G401 (cell line): Measurements from ENCODE around the gene LMO1. TPM values are rescaled to one million over a fixed set of nuclear protein-coding genes. Genes with fewer than 3 reads are reported as not detected.
A peak's percentile ranks its signal among the peaks of the same experiment; 100 is the strongest.

ENCODE experiments used
- DNase-seq: peaks from one replicate; pipeline ENCODE4 v3.0.0-alpha.2; 2015; ENCODE audit warnings: low spot score
- in situ Hi-C: cut with HindIII; loops from 2 replicates; pipeline ENCODE4 v1.10.0; 2016; ENCODE audit warnings: low sequenced_read_pairs, mixed read lengths
- total RNA-seq: library from RNA; depleted of rRNA; stranded (reverse); fragments of >200 nt; shearing (Covaris generic); gene quantifications from 2 replicates; pipeline ENCODE4 v1.2.3, GENCODE V29; 2014; rRNA removed

LMO1 gene
- total RNA-seq, 1 experiment from 2014 or later: not detected

- DNase-seq: no peak
Observed at GRCh38 chr11:8192896-8193209, 70.8 kb downstream of the LMO1 start.

GRCh38 chr11:8192016-8192895 lies 71.4 kb downstream of the LMO1 start:
- in situ Hi-C loops: no loop called here
- peak; percentile 79 for DNase-seq

More at GRCh38 chr11:8192896-8193209, 70.8 kb downstream of the LMO1 start:
- in situ Hi-C loops: no loop called here

DNA sequence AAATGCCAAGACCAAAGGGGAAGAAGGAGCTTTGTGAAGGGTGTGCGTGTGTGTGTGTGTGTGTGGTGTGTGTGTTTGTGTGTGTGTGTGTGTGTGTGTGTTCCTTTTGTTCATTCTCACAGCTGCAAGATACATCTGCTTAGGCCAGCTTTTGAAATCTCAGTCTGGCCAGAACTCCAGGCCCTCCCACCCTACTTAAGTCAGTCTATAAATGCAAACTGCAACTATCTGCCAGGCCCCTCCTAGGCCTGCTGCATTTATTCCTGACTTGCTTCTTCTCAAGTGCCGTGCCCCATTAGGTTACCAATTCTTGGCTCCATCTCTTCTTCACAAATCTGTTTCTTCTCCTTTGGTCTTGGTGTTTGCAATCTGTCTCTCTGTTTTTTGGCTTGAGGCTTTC lies 73.2 kb downstream of the LMO1 start:
- no peak for DNase-seq
- in situ Hi-C loops: no loop called here

DNA sequence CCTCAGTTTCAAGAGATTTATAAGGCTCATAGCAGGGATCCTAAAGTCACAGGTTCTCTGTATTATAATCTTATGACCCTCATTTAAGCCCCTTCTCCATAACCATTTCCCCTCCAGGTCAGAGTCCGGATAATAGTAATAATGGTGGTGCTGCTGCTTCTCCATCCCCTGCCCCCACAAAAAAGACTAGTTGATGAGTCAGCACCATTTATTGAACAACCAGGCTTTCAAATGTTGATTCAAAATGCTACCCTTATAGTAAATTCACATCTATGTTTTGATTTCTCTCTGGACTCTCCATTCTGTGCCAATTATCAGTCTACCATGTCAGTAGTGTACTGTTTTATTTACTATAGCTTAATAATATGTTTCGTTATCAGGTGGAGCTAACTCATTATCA lies 77.2 kb downstream of the LMO1 start:
- in situ Hi-C loops: no loop called here
- no peak for DNase-seq

GRCh38 chr11:8183111-8183510 lies 80.6 kb downstream of the LMO1 start:
- no peak for DNase-seq
- in situ Hi-C loops: no loop called here

DNA sequence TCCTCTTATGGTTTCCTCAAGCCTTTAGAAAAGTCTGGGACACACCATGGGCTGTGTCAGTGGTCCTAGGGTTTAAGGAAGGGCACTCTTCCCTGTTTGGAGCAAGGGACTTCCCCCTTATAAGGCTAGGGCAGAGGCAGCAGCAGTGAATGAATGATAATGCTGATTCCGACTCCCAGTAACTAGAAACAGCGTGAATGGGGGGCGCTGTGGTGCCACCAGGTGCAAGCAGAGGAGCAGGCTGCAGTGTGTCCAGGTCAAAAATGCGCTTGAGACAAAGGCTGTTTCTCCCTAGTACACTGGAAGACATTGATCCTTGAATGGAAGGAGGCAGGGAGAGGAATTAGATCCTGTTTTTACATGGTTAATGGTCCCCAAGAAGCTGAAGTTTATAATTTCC lies 83.2 kb downstream of the LMO1 start:
- in situ Hi-C loops: no loop called here
- DNase-seq: no peak

- in situ Hi-C loops: no loop called here
- no peak for DNase-seq
Observed at GRCh38 chr11:8178297-8178696, 85.4 kb downstream of the LMO1 start.

- DNase-seq: no peak
- in situ Hi-C loops: no loop called here
Observed at GRCh38 chr11:8177136-8177535, 86.5 kb downstream of the LMO1 start.

Other genes starting within 250 kb of the LMO1 start
- gene TUB, start 182.7 kb downstream of the LMO1 start, total RNA-seq: 21.4 and 26.5 TPM in 2 replicates
- not detected in 2 replicates for gene RIC3, start 94.9 kb downstream of the LMO1 start, total RNA-seq